Calu3 (cell line): ENCODE results near the gene TGFBRAP1. TPM values are rescaled to one million over a fixed set of nuclear protein-coding genes. Genes with fewer than 3 reads are reported as not detected.

ENCODE experiments used
- BruUV-seq: library from RNA; stranded (reverse); fragments of 400-500 nt; replicated peaks from 2 replicates; lab custom pipeline; 2021; lab: Mats Ljungman, UMichigan
- CTCF ChIA-PET: fragments of 300-600 bp; sonication (Branson Sonifier 250); formaldehyde crosslinking; loops from one replicate; lab custom pipeline; 2022; ENCODE audit warnings: antibody characterized with exemption; lab: Charles Lee
- DNase-seq: peaks from one replicate; pipeline ENCODE4 v3.0.0; 2022
- H3K27ac Mint-ChIP-seq: one replicate; pipeline ENCODE4 v1.8.0; 2022; ENCODE audit warnings: mixed read lengths; ENCODE audit not compliant: unreplicated experiment
- H3K27me3 Mint-ChIP-seq: one replicate; pipeline ENCODE4 v1.8.0; 2022; ENCODE audit warnings: mixed read lengths; ENCODE audit not compliant: unreplicated experiment
- H3K36me3 Mint-ChIP-seq: one replicate; pipeline ENCODE4 v1.8.0; 2022; ENCODE audit warnings: mild to moderate bottlenecking, moderate library complexity, mixed read lengths; ENCODE audit not compliant: insufficient read depth, unreplicated experiment
- H3K4me1 Mint-ChIP-seq: one replicate; pipeline ENCODE4 v1.8.0; 2022; ENCODE audit warnings: mild to moderate bottlenecking, low read depth, mixed read lengths; ENCODE audit not compliant: unreplicated experiment
- H3K4me3 Mint-ChIP-seq: one replicate; pipeline ENCODE4 v1.8.0; 2022; ENCODE audit warnings: mild to moderate bottlenecking, low read depth, moderate library complexity, mixed read lengths; ENCODE audit not compliant: unreplicated experiment
- H3K9me3 Mint-ChIP-seq: one replicate; pipeline ENCODE4 v1.8.0; 2022; ENCODE audit warnings: low read depth, mixed read lengths; ENCODE audit not compliant: unreplicated experiment
- CTCF ChIP-seq: fragments of 200-600 bp; IDR thresholded peaks from one replicate; pipeline ENCODE4 v1.8.0; 2022; ENCODE audit warnings: antibody characterized with exemption; ENCODE audit not compliant: unreplicated experiment
- intact Hi-C: fragments of 100-400 bp; cut with micrococcal nuclease; formaldehyde crosslinking; loops from one replicate; pipeline ENCODE4 v1.10.0; 2022; ENCODE audit not compliant: unreplicated experiment
- total RNA-seq: library from RNA; stranded (reverse); gene quantifications from 2 replicates; pipeline ENCODE4 v1.2.3, GENCODE V29; 2022

Gene TGFBRAP1
- total RNA-seq, 1 experiment from 2014 or later = 24.3 TPM

GRCh38 chr2:105278654-105279053 is 50.9 kb downstream of the TGFBRAP1 start:
- no peaks in the 10 kb centered on the region for H3K4me1 Mint-ChIP-seq
- no peaks in the 10 kb centered on the region for H3K27me3 Mint-ChIP-seq
- TF ChIP-seq CTCF = no peak
- H3K27ac Mint-ChIP-seq = no peak overlapping the region
- no peaks in the 10 kb centered on the region for H3K9me3 Mint-ChIP-seq
- no peaks in the 10 kb centered on the region for H3K36me3 Mint-ChIP-seq
- BruUV-seq = no TSS peak
- CTCF ChIA-PET = interaction anchor here (1.0 kb wide), 1 partner anchor 16 kb away, joined by 3 read pairs; no protein-coding TSS in a partner anchor
- H3K4me3 Mint-ChIP-seq = no peak overlapping the region
- DNase-seq = no peak
- intact Hi-C loops = no loop called here

GRCh38 chr2:105274046-105274445 is 55.5 kb downstream of the TGFBRAP1 start:
- no peak for TF ChIP-seq CTCF
- no peak for DNase-seq
- Mint-ChIP-seq H3K4me3 (no peak overlapping the region), H3K27me3 (no peaks in the 10 kb centered on the region), H3K36me3 (peaks cover 5% of the 10 kb centered on the region), H3K4me1 (no peaks in the 10 kb centered on the region), H3K9me3 (no peaks in the 10 kb centered on the region), H3K27ac (no peak overlapping the region)
- intact Hi-C loops = no loop called here
- CTCF ChIA-PET = interaction anchor here (0.6 kb wide), 1 partner anchor 87 kb away, joined by 4 read pairs; no protein-coding TSS in a partner anchor
- no TSS peak for BruUV-seq

- DNase-seq = no peak
- BruUV-seq = no TSS peak
- H3K4me3 Mint-ChIP-seq = no peak overlapping the region
- H3K27me3 Mint-ChIP-seq = no peaks in the 10 kb centered on the region
- H3K36me3 Mint-ChIP-seq = peaks cover 5% of the 10 kb centered on the region
- TF ChIP-seq CTCF = no peak
- no peaks in the 10 kb centered on the region for H3K4me1 Mint-ChIP-seq
- intact Hi-C loops = no loop called here
- CTCF ChIA-PET = no interaction called here
- H3K9me3 Mint-ChIP-seq = no peaks in the 10 kb centered on the region
- H3K27ac Mint-ChIP-seq = no peak overlapping the region
Measured at GRCh38 chr2:105272176-105272575, 57.4 kb downstream of the TGFBRAP1 start.

GRCh38 chr2:105271393-105272045 is 58.0 kb downstream of the TGFBRAP1 start:
- BruUV-seq = no TSS peak
- CTCF ChIA-PET = no interaction called here
- Mint-ChIP-seq H3K27me3 (no peaks in the 10 kb centered on the region), H3K4me1 (no peaks in the 10 kb centered on the region), H3K36me3 (peaks cover 5% of the 10 kb centered on the region), H3K27ac (no peak overlapping the region), H3K4me3 (no peak overlapping the region), H3K9me3 (no peaks in the 10 kb centered on the region)
- intact Hi-C loops = no loop called here
- no peak for DNase-seq
- no peak for TF ChIP-seq CTCF
